Activated T-cell treated with anti-CD3 and anti-CD28 coated beads, Interleukin-2, amount 50 U/mL, for 24 hours (primary cell): ENCODE results near the gene ATXN1.

Source experiments
- DNase-seq: peaks from one replicate; pipeline ENCODE4 v3.0.0-alpha.2; 2020
- H3K27ac Mint-ChIP-seq: 2 replicates; pipeline ENCODE4 v1.8.0; 2020; ENCODE audit warnings: mild to moderate bottlenecking, mixed read lengths
- H3K27me3 Mint-ChIP-seq: 2 replicates; pipeline ENCODE4 v1.8.0; 2020; ENCODE audit warnings: mixed read lengths
- H3K36me3 Mint-ChIP-seq: 2 replicates; pipeline ENCODE4 v1.8.0; 2020; ENCODE audit warnings: low read depth, mixed read lengths
- H3K4me1 Mint-ChIP-seq: 2 replicates; pipeline ENCODE4 v1.8.0; 2020; ENCODE audit warnings: low read depth, mixed read lengths
- H3K4me3 Mint-ChIP-seq: 2 replicates; pipeline ENCODE4 v1.8.0; 2020; ENCODE audit warnings: mild to moderate bottlenecking, moderate library complexity, mixed read lengths
- H3K9me3 Mint-ChIP-seq: 2 replicates; pipeline ENCODE4 v1.8.0; 2020; ENCODE audit warnings: mixed read lengths

Gene ATXN1

GRCh38 chr6:16770701-16771569, 9.7 kb upstream of the ATXN1 start:
- Mint-ChIP-seq H3K36me3 (no peaks in the 10 kb centered on the region), H3K27me3 (no peaks in the 10 kb centered on the region), H3K4me3 (no peak overlapping the region), H3K4me1 (peaks cover 57% of the 10 kb centered on the region), H3K27ac (no peak overlapping the region), H3K9me3 (no peaks in the 10 kb centered on the region)
- DNase-seq, result peak; percentile 81

GRCh38 chr6:16769986-16770376, 8.7 kb upstream of the ATXN1 start:
- no peaks in the 10 kb centered on the region for H3K27me3 Mint-ChIP-seq
- no peaks in the 10 kb centered on the region for H3K9me3 Mint-ChIP-seq
- H3K36me3 Mint-ChIP-seq, result no peaks in the 10 kb centered on the region
- no peak overlapping the region for H3K4me3 Mint-ChIP-seq
- DNase-seq, result no peak
- H3K27ac Mint-ChIP-seq, result no peak overlapping the region
- peaks cover 67% of the 10 kb centered on the region for H3K4me1 Mint-ChIP-seq

- Mint-ChIP-seq H3K4me3 (no peak overlapping the region), H3K9me3 (no peaks in the 10 kb centered on the region), H3K36me3 (no peaks in the 10 kb centered on the region), H3K27me3 (no peaks in the 10 kb centered on the region), H3K4me1 (peaks cover 73% of the 10 kb centered on the region), H3K27ac (peak overlapping the region; percentile 31)
- peak; percentile 49 for DNase-seq
Observed at GRCh38 chr6:16769131-16769985, 8.1 kb upstream of the ATXN1 start.

- no peaks in the 10 kb centered on the region for H3K9me3 Mint-ChIP-seq
- H3K4me3 Mint-ChIP-seq, result no peak overlapping the region
- no peak overlapping the region for H3K27ac Mint-ChIP-seq
Observed at GRCh38 chr6:16768477-16768830, 7.2 kb upstream of the ATXN1 start.

GRCh38 chr6:16767765-16768476, 6.7 kb upstream of the ATXN1 start:
- Mint-ChIP-seq H3K27me3 (no peaks in the 10 kb centered on the region), H3K27ac (no peak overlapping the region), H3K4me1 (peaks cover 85% of the 10 kb centered on the region), H3K9me3 (no peaks in the 10 kb centered on the region), H3K36me3 (no peaks in the 10 kb centered on the region), H3K4me3 (no peak overlapping the region)
- DNase-seq, result no peak

More at GRCh38 chr6:16768477-16768830, 7.2 kb upstream of the ATXN1 start:
- no peaks in the 10 kb centered on the region for H3K36me3 Mint-ChIP-seq
- peaks cover 82% of the 10 kb centered on the region for H3K4me1 Mint-ChIP-seq
- H3K27me3 Mint-ChIP-seq, result no peaks in the 10 kb centered on the region
- no peak for DNase-seq

- Mint-ChIP-seq H3K27me3 (no peaks in the 10 kb centered on the region), H3K4me1 (peaks cover 94% of the 10 kb centered on the region), H3K4me3 (no peak overlapping the region), H3K9me3 (no peaks in the 10 kb centered on the region), H3K36me3 (no peaks in the 10 kb centered on the region), H3K27ac (peak overlapping the region; percentile 13)
- no peak for DNase-seq
Observed at GRCh38 chr6:16766836-16767745, 5.8 kb upstream of the ATXN1 start.

- DNase-seq, result no peak
- Mint-ChIP-seq H3K9me3 (no peaks in the 10 kb centered on the region), H3K27me3 (no peaks in the 10 kb centered on the region), H3K27ac (peak overlapping the region; percentile 74), H3K36me3 (peaks cover 1% of the 10 kb centered on the region), H3K4me1 (peaks cover 84% of the 10 kb centered on the region), H3K4me3 (no peak overlapping the region)
Observed at GRCh38 chr6:16766043-16766536, 4.8 kb upstream of the ATXN1 start.

DNA sequence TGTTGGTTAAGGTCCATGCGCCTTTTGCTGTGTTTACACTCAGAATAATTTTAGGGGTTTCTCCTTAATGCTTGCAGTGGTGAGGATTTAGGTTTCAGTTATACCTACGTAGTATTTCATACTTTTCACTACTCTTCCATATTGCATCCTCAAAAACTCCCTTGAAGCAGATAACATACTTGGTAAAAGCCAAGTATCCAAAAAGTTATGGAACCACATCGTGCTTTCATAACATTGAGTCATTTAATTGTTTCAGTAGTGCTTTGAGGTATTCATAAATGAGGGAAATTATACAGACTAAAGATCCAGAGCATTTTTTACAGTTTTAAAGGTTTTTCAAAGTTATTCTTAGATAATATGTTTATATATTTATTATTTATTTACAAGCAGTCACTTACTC, 4.0 kb upstream of the ATXN1 start:
- H3K4me3 Mint-ChIP-seq, result no peak overlapping the region
- DNase-seq, result no peak
- no peaks in the 10 kb centered on the region for H3K9me3 Mint-ChIP-seq
- peaks cover 76% of the 10 kb centered on the region for H3K4me1 Mint-ChIP-seq
- peak overlapping the region; percentile 59 for H3K27ac Mint-ChIP-seq
- no peaks in the 10 kb centered on the region for H3K27me3 Mint-ChIP-seq
- peaks cover 3% of the 10 kb centered on the region for H3K36me3 Mint-ChIP-seq

DNA sequence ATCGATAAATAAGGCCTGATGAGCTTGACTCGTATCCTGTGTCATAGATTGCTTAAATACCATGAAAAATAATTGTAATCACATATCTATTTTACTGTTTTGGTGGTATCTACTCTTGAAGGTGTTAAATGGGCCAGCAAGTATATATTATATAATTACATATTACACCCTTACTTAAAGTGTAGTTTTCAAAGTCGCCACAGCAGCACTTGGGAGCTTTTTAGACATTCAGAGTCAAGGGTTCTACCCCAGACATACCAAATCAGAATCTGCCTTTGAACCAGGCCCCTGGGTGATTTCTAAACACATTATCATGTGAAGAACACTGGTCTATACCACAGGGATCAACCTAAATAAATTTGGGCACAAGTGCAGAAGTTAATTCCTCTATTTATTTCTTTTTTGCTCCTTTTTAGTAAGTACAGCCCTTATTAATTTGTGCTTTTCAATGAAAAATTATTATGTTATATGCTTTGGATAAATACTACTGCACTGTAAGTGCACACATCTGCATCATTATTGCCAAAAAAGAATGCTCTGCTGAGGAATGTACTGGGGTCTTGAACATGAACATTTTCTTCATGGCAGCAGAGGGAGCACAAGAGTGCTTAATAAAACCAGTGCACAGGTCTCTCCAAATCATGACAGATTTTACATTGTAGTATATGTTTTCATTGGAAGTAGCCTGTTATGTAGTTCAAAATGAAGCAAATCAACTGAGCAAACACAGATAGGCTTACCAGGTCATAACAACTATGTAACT, 3.1 kb upstream of the ATXN1 start:
- Mint-ChIP-seq H3K4me3 (peak overlapping the region; percentile 92), H3K36me3 (peaks cover 7% of the 10 kb centered on the region), H3K27me3 (no peaks in the 10 kb centered on the region), H3K27ac (peak overlapping the region; percentile 59), H3K4me1 (peaks cover 71% of the 10 kb centered on the region), H3K9me3 (no peaks in the 10 kb centered on the region)
- no peak for DNase-seq

DNA sequence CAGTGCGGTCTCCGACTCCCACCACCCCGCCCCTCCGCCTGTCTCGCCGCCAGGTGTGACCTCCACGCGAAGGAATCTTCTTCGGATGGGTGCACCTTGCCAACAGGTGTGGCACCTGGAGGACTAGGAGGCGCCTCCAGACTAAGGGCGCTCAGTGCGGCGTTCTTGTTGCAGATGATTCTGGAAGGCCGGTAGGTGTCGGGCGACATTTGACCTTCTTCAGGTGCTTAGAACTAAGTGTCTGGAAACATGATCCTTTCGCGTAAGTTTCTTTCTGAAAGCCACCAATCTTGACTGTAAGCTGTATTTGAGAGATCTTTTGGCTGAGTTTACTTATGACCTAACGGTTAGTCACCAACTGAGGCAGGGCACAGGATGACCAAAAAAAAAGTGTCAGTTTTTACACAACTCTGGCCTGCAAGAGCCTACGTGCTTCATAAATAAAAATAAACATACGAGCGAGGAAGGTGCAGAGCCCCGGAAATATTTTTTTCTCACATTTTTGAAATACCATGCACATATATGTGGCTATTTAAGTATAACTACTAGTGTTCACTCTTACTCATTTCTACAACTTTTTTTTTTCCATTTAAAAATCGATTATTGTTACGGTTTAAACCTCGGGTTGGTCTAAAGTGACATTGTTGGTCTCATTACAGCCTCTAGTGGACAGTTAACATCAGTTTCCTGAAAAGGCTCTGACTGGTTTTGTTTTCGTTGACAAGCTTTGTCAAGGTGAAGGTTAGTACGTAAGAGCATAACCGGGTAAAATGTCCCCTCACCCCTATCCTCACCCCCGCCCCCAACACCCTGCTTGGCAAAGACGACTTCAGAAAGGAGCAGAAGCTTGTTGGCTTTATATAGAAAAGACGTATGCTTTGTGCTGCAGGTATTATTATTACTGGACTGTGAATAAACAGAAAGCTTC, 1.6 kb upstream of the ATXN1 start:
- Mint-ChIP-seq H3K4me3 (peak overlapping the region; percentile 92), H3K36me3 (peaks cover 10% of the 10 kb centered on the region), H3K27me3 (no peaks in the 10 kb centered on the region), H3K9me3 (no peaks in the 10 kb centered on the region), H3K27ac (peak overlapping the region; percentile 92), H3K4me1 (peaks cover 71% of the 10 kb centered on the region)
- peak; percentile 74 for DNase-seq

GRCh38 chr6:16762268-16762549, 949 bp upstream of the ATXN1 start:
- H3K9me3 Mint-ChIP-seq, result no peaks in the 10 kb centered on the region
- peak overlapping the region; percentile 92 for H3K27ac Mint-ChIP-seq
- no peak for DNase-seq
- H3K4me3 Mint-ChIP-seq, result peak overlapping the region; percentile 92
- peaks cover 70% of the 10 kb centered on the region for H3K4me1 Mint-ChIP-seq
- no peaks in the 10 kb centered on the region for H3K27me3 Mint-ChIP-seq
- peaks cover 13% of the 10 kb centered on the region for H3K36me3 Mint-ChIP-seq

DNA sequence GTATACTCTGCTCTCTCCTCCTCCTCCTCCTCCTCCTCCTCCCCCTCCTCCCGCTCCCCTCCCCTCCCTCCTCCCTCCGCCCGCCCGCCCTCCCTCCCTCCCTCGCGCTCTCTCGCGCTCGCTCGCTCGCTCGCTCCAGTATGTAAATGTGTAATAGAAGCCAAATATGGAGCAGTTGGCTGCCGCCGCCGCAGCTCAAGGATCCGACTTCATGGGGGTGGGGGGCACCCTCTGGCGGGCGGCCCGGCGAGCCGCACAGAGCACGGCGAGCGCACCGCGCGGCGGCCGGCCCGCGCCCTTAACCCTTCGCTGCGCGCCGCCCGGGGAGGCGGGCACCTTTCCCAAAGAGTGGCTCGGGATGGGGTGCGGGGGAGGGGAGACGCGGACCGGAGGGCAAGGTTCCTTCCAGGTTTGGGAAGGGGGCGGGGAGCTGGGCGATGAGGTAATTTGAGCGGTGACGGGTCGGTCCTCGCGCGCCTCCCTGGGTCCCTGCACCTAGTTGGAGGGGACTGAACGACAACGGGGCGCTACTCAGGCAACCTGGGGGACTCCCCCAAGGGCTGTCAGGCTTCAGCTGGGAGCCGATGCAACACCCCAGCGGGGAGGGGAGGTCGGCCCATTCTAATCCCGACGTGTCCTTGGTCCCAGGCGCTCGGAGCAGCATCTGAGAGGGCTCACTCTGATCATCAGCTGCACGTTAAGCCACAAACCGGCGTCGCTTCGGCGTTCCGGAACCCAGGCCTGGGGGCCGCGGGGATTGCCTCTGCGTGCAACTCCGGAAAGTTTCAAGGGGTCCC, 409 bp upstream of the ATXN1 start:
- Mint-ChIP-seq H3K36me3 (peaks cover 13% of the 10 kb centered on the region), H3K27me3 (no peaks in the 10 kb centered on the region), H3K4me1 (peaks cover 70% of the 10 kb centered on the region), H3K27ac (peak overlapping the region; percentile 92), H3K9me3 (no peaks in the 10 kb centered on the region), H3K4me3 (peak overlapping the region; percentile 92)
- peak; percentile 86 for DNase-seq
